Measurements from ENCODE around the gene DNPH1. TPM values are rescaled to one million over a fixed set of nuclear protein-coding genes. Genes with fewer than 3 reads are reported as not detected.

The DNPH1 gene
- total RNA-seq, 1 experiment from 2014 or later = 47.0 TPM

DNA sequence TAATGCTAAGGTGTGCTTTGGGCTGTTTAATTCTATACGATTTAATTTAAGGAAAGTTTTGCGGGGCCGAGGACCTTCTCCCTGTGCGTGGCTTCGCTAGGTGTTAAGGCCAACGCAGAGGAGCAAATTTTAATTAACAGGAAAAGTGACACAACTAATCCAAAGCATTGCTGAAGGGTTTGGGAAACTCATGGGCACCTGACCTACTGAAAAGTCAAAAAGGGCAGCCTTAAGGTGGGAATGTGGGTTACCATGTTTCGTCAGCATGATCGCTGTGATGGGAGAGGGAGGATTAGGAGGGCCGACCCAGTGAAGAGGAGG, 47.7 kb downstream of the DNPH1 start:
- H3K23ac ChIP-seq (ENCODE audit: insufficient read length, low read depth, low read length) = no peak overlapping the region
- H3K79me2 ChIP-seq (ENCODE audit: insufficient read depth, low read length) = no peaks in the 10 kb centered on the region
- H2BK12ac ChIP-seq (ENCODE audit: insufficient read length, low read depth, low read length) = no peak overlapping the region
- H4K91ac ChIP-seq (ENCODE audit: insufficient read length, low read depth, low read length) = no peak overlapping the region
- no peaks in the 10 kb centered on the region for H4K20me1 ChIP-seq (ENCODE audit: control insufficient read depth, insufficient read depth, insufficient read length)
- H3K56ac ChIP-seq (ENCODE audit: insufficient read length, low read depth, low read length) = no peak overlapping the region
- no peak overlapping the region for H3K27ac ChIP-seq (ENCODE audit: insufficient read length, low read depth, low read length)
- H4K5ac ChIP-seq (ENCODE audit: insufficient read length, low read depth, low read length) = no peak overlapping the region
- H3K14ac ChIP-seq (ENCODE audit: insufficient read depth, low read length) = peak overlapping the region; percentile 69; the same call in 1 of the 2 replicates
- H2AK5ac ChIP-seq (ENCODE audit: insufficient read length, low read length) = no peak overlapping the region
- H3T11ph ChIP-seq (ENCODE audit: low read length) = no peak overlapping the region
- H2BK120ac ChIP-seq (ENCODE audit: low read depth, low read length, poor library complexity, severe bottlenecking) = no peak overlapping the region
- Mint-ChIP-seq H3K36me3 (ENCODE audit: insufficient read depth in 1 of 3, low read depth in 3 of 3) (peaks cover 22 to 36% (median 33%) of the 10 kb centered on the region in 3 experiments; a peak in 6 of 7 replicates), H3K9me3 (no peaks in the 10 kb centered on the region), H3K4me3 (peak overlapping the region; percentile 77 to 86), H3K4me1 (peaks cover 21% of the 10 kb centered on the region in 2 experiments), H3K27me3 (ENCODE audit: low read depth) (no peaks in the 10 kb centered on the region), H3K27ac (peak overlapping the region; percentile 88 to 94 (median 91); a peak in 6 of 7 replicates)
- H3K9me3 ChIP-seq (ENCODE audit: control insufficient read depth, low read depth, low read length) = no peaks in the 10 kb centered on the region
- no peak overlapping the region for H3K18ac ChIP-seq (ENCODE audit: insufficient read length, low read depth, low read length)
- DNase-seq = no peak
- no peaks in the 10 kb centered on the region for H3K4me1 ChIP-seq (ENCODE audit: insufficient read depth, low read length)
- no peak overlapping the region for H3K4ac ChIP-seq (ENCODE audit: low read depth, low read length)
- H3K9ac ChIP-seq (ENCODE audit: extremely low read depth, insufficient read length, low read length) = peak overlapping the region; percentile 18
- H3K27me3 ChIP-seq (ENCODE audit: insufficient read depth, low read length) = no peaks in the 10 kb centered on the region
- no peak overlapping the region for H2AFZ ChIP-seq (ENCODE audit: low read length)
- H3K23me2 ChIP-seq (ENCODE audit: insufficient read length, low read depth, low read length, poor library complexity, severe bottlenecking) = peaks cover 6% of the 10 kb centered on the region
- H3K4me2 ChIP-seq (ENCODE audit: insufficient read depth, insufficient read length, low read length) = peak overlapping the region; percentile 90
- H2BK5ac ChIP-seq (ENCODE audit: insufficient read length, low read length) = no peak overlapping the region
- no peak overlapping the region for H4K8ac ChIP-seq (replicated peaks; ENCODE audit: insufficient read length, low read depth, low read length)
- WGBS (ENCODE audit: extremely low coverage, insufficient read length, low lambda C conversion rate) = no CpG with 5 or more reads among the region's 9 CpGs
- H2BK15ac ChIP-seq (ENCODE audit: low read depth, low read length) = no peak overlapping the region
- H3K79me1 ChIP-seq (ENCODE audit: insufficient read depth, low read depth, low read length, poor library complexity, severe bottlenecking) = no peaks in the 10 kb centered on the region
- H2BK20ac ChIP-seq (ENCODE audit: low read depth, low read length, poor library complexity, severe bottlenecking) = no peak overlapping the region
- TF ChIP-seq, protein P1, sequence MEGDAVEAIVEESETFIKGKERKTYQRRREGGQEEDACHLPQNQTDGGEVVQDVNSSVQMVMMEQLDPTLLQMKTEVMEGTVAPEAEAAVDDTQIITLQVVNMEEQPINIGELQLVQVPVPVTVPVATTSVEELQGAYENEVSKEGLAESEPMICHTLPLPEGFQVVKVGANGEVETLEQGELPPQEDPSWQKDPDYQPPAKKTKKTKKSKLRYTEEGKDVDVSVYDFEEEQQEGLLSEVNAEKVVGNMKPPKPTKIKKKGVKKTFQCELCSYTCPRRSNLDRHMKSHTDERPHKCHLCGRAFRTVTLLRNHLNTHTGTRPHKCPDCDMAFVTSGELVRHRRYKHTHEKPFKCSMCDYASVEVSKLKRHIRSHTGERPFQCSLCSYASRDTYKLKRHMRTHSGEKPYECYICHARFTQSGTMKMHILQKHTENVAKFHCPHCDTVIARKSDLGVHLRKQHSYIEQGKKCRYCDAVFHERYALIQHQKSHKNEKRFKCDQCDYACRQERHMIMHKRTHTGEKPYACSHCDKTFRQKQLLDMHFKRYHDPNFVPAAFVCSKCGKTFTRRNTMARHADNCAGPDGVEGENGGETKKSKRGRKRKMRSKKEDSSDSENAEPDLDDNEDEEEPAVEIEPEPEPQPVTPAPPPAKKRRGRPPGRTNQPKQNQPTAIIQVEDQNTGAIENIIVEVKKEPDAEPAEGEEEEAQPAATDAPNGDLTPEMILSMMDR (conservative IDR thresholded peaks at IDR 0.05) = no peak
